Daoy (cell line): ENCODE results near the gene CTSD. TPM values are rescaled to one million over a fixed set of nuclear protein-coding genes. Genes with fewer than 3 reads are reported as not detected.
"Not testable (repeated sequence)": the region's sequence is repeated elsewhere in the genome, so short reads cannot be mapped to it uniquely, and the experiment has no call there.

Experiments used
- DNase-seq: peaks from one replicate; pipeline ENCODE4 v3.0.0-alpha.2; 2015; ENCODE audit warnings: low read depth
- total RNA-seq: library from RNA; depleted of rRNA; stranded (reverse); fragments of >200 nt; shearing (Covaris generic); gene quantifications from 2 replicates; pipeline ENCODE4 v1.2.3, GENCODE V29; 2014; rRNA removed

The CTSD gene
- 128 and 157 TPM in 2 replicates for total RNA-seq

DNA sequence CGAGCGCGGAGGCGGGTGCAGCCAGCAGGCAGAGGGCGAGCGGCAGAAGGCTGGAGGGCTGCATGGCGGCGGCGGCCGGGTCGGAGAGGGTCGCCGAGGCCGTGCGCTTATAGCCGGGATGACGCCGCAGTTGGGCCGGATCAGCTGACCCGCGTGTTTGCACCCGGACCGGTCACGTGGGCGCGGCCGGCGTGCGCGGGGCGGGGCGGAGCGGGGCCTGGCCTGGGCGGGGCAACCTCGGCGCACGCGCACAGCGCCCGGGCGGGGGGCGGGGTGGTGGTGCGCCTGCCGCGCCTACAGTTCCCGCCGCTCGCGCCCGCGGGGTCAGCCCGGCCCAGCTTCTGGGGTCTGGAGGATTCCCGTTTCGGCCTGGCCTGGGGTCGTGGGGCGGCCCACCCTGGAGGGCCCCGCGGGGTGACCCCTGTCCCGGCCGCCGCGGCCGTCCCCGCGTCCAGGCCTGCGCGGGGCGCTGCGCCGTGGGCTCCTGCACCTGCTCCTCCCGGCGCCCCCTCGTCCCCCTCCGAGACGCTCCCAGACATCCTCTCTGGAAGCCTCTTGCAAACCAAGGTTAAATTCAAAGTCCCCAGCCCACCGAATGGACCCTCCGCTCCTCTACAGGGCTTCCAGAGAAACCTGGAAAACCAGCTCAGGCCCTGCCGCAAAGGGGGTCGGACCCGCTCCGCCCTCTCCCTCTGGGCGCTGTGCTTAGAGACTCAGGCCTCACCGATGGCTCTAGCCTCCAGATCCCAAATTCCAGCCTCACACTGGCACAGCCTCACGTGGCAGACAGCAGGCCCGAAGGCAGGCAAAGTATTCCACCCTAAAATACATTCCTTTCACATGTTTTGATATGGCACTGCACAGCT is at the start of gene CTSD:
TSS of gene CTSD (minus strand) at position 132 of the 866 bp plus-strand sequence. CDS start at position 64, 68 bp downstream.
- peak; percentile 89 for DNase-seq

- not testable (repeated sequence) for DNase-seq
These were observed 49.6 kb upstream of the CTSD start for GRCh38 chr11:1813356-1813755.

- no peak for DNase-seq
These were observed 49.1 kb upstream of the CTSD start for GRCh38 chr11:1812801-1813200.

- DNase-seq = no peak
These were observed 48.5 kb upstream of the CTSD start for GRCh38 chr11:1812274-1812673.

GRCh38 chr11:1810761-1811160 is 47.0 kb upstream of the CTSD start:
- DNase-seq = no peak

GRCh38 chr11:1807264-1807995 is 43.7 kb upstream of the CTSD start:
- DNase-seq = no peak

- no peak for DNase-seq
These were observed 41.8 kb upstream of the CTSD start for GRCh38 chr11:1805525-1805924.

- not testable (repeated sequence) for DNase-seq
These were observed 40.2 kb upstream of the CTSD start for GRCh38 chr11:1803835-1804519.

- no peak for DNase-seq
These were observed 39.5 kb upstream of the CTSD start for GRCh38 chr11:1803246-1803645.

- DNase-seq = no peak
These were observed 33.8 kb upstream of the CTSD start for GRCh38 chr11:1797391-1798125.

GRCh38 chr11:1796413-1797011 is 32.8 kb upstream of the CTSD start:
- DNase-seq = no peak

- no peak for DNase-seq
These were observed 29.4 kb upstream of the CTSD start for GRCh38 chr11:1793081-1793480.

DNA sequence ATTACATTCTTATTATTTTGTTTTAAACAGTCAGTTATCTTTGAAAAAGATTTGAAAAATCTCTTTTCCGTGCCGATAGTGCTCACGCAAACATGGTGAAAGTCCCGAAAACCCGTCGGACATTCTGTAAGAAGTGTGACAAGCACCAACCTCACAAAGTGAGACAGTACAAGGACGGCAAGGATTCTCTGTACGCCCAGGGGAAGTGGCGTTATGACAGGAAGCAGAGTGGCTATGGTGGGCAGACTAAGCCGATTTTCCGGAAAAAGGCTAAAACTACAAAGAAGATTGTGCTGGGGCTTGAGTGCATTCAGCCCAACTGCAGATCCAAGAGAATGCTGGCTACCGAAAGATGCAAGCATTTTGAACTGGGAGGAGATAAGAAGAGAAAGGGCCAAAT is 28.7 kb upstream of the CTSD start:
- DNase-seq = no peak

DNA sequence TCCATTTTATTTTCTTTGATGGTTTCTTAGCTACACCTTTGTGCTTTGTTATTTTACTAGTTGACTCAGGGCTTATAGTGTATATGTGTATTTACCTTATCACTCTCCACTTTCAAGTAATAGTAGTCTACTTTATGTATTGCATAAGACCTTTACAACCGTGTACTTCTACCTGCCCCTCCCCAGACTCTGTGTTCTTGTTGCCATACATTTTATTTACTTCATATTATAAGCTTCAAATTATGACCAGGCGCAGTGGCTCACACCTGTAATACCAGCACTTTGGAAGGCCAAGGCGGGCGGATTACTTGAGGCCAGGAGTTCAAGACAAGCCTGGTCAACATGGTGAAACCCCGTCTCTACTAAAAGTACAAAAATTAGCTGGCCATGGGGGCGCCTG is 28.2 kb upstream of the CTSD start:
- DNase-seq = no peak

- DNase-seq = no peak
These were observed 22.7 kb upstream of the CTSD start for GRCh38 chr11:1786466-1786865.

- no peak for DNase-seq
These were observed 22.2 kb upstream of the CTSD start for GRCh38 chr11:1785749-1786413.

DNA sequence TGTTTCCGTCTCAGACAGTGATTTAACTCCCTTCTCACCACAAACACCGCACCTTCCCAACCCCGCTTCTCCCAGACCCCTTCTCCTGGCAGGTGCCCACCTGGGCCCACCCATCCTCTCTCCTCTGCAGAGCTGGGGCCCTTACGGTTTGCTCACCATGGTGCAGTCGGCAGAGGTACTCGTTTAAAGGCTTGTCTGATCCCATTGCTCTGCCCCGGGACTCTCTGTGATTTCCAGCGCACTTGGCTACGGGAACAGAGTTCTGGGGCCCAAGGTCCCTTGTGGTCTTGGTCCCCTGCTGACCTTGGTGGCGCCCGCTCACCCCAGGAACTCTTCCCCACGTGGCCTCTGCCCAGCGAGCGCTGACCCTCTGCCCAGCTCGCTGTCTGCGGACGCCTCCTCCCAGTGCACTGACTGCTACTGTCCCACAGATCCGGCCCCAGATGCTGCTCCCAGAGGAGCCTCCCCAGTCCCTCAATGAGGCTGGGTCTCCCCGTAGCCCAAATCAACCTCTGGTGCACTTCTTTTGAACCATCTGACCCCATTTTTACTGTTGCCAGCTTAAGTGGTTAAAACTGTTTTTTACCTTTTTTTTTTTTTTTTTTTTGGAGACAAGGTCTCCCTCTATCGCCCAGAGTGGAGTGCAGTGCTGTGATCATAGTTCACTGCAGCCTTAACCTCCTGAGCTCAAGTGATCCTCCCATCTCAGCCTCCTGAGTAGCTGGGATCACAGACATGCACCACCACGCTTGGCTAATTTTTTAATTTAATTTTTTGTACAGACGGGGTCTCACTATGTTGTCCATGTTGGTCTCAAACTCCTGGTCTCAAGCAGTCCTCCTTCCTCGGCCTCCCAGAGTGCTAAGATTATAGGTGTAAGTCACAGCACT is 21.3 kb upstream of the CTSD start:
- DNase-seq = no peak

DNA sequence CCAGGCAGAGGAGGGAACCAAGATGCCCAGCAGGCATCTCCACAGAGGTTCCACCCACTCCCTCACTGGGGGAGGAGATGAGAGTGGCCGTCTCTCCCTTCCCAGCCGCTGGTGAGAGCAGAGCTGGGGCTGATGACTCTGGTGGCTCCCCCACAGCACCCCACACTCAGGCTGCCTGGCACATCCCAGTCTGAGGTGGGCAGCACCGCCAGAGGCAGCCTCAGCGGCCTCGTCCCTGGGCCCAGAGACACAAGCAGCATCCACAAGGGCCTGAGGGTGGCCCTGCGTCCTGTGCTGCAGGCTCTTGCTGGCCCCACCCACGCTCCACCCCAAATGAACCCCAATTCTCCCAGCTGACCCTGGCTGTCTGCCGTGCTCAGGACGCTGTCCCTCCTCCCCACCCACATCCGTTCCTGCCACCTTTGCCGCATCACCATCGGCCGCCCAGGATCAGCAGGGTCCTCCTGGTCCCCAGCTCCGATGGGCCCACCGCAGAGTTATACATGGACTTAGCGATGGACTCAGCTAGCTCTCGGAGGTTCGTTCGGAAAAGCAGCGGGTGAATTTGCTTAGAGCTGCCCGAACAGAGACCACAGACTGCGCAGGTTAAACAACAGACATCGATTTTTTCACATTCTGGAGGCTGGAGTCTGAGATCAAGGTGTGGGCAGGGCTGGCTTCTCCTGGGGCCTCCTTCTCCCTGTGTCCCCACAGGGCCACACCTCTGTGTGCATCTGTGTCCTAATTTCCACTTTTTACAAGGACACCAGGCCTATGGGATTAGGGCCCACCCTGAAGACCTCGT is 20.2 kb upstream of the CTSD start:
- DNase-seq = no peak
